Esophagus muscularis mucosa (tissue), 4 donors: ENCODE data around the gene PAQR7. TPM values are rescaled to one million over a fixed set of nuclear protein-coding genes. Genes with fewer than 3 reads are reported as not detected.
"Not testable (repeated sequence)": the region's sequence is repeated elsewhere in the genome, so short reads cannot be mapped to it uniquely, and the experiment has no call there.

Experiments
- DNase-seq: peaks from one replicate; pipeline ENCODE4 v3.0.0-alpha.2; 2017; ENCODE audit errors: extremely low spot score
- H3K27ac ChIP-seq, 4 donors: fragments of 200-600 bp; sonication (generic); replicated peaks in 1 of 4; 1 replicate in 3 of 4; 2 replicates in 1 of 4; pipeline ENCODE4 v1.5.1; 2016 to 2019; ENCODE audit warnings: mild to moderate bottlenecking in 1 of 4
- H3K27me3 ChIP-seq, 4 donors: fragments of 200-600 bp; sonication (generic); one replicate each; pipeline versions ENCODE4 v1.5.1 to v1.6.0; 2016 to 2019
- H3K36me3 ChIP-seq, 4 donors: fragments of 200-600 bp; sonication (generic); one replicate each; pipeline ENCODE4 v1.5.1; 2016 to 2019
- H3K4me1 ChIP-seq, 4 donors: fragments of 200-600 bp; sonication (generic); one replicate each; pipeline ENCODE4 v1.5.1; 2016 to 2019
- H3K4me3 ChIP-seq, 4 donors: fragments of 200-600 bp; sonication (generic); 1 replicate in 2 of 4; 2 replicates in 2 of 4; pipeline ENCODE4 v1.5.1; 2016 to 2019; ENCODE audit warnings: mild to moderate bottlenecking in 4 of 4, moderate library complexity in 1 of 4
- H3K9me3 ChIP-seq, 4 donors: fragments of 200-600 bp; sonication (generic); 1 replicate in 3 of 4; 2 replicates in 1 of 4; pipeline ENCODE4 v1.5.1; 2016 to 2019
- EP300 ChIP-seq: sonication (generic); formaldehyde crosslinking; IDR thresholded peaks from one replicate; pipeline ENCODE4 v1.6.1; 2017; ENCODE audit warnings: antibody characterized with exemption
- POLR2A ChIP-seq: fragments of 450-650 bp; IDR thresholded peaks from one replicate; pipeline ENCODE4 v1.6.1; 2017; ENCODE audit warnings: antibody characterized with exemption, moderate library complexity, mild to moderate bottlenecking, low read depth
- POLR2AphosphoS5 ChIP-seq, 2 donors: sonication (generic); formaldehyde crosslinking; IDR thresholded peaks; one replicate each; pipeline ENCODE4 v1.6.1; 2017; ENCODE audit warnings: antibody characterized with exemption in 2 of 2
- WGBS: methylation state at CpG from one replicate; pipeline ENCODE4 v1.1.5; 2018; 5-methylcytosine and 5-hydroxymethylcytosine counted together
- intact Hi-C: fragments of 100-400 bp; cut with DNase I; formaldehyde crosslinking; loops from one replicate; pipeline ENCODE4 v1.15.1; 2023
- total RNA-seq, 4 donors: library from RNA; depleted of rRNA; stranded (reverse); fragments of >200 nt; gene quantifications; one replicate each; pipeline versions ENCODE4 v1.1.0 to v1.2.1, GENCODE V29; 2016
- TF ChIP-seq, protein P1 (sequence below), 3 experiments: fragments of 200-600 bp in 2 of 3; fragments of 450-650 bp in 1 of 3; sonication (generic) in 2 of 3; IDR thresholded peaks; one replicate each; pipeline ENCODE4 v1.5.1; 2017 to 2019; ENCODE audit warnings: antibody characterized with exemption in 3 of 3, mild to moderate bottlenecking in 2 of 3, moderate library complexity in 1 of 3

PAQR7 gene
- total RNA-seq, 4 donors from 2014 or later, result 4.6 to 9.3 (median 8.0) TPM

DNA sequence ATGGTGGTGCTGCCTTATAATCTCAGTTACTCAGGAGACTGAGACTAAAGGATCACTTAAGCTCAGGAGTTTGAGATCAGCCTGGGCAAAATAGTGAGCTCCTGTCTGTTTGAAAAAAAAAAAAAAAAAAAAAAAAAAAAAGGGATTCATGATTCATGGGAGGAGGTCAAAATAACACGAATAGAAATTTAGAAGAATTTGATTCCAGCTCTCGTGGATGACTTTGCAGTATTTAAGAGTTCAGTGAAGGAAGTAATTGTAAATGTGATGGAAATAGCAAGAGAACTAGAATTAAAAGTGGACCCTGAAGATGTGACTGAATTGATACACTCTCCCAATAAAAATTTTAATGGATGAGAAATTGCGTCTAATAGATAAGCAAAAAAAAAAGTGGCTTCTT is 32.0 kb downstream of the PAQR7 start:
- Histone ChIP-seq H3K36me3 (no peaks in the 10 kb centered on the region), H3K4me1 (peaks cover 0 to 4% (median 0%) of the 10 kb centered on the region in 4 donors), H3K9me3 (no peaks in the 10 kb centered on the region), H3K27me3 (no peaks in the 10 kb centered on the region), H3K27ac (no peak overlapping the region), H3K4me3 (no peak overlapping the region)
- DNase-seq, result no peak
- WGBS, result 91% methylated on average over 3 of the region's 3 CpGs
- TF ChIP-seq POLR2A (no peak), EP300 (no peak), POLR2AphosphoS5 (IDR thresholded peaks at IDR 0.05) (no peak)
- TF ChIP-seq, protein P1, sequence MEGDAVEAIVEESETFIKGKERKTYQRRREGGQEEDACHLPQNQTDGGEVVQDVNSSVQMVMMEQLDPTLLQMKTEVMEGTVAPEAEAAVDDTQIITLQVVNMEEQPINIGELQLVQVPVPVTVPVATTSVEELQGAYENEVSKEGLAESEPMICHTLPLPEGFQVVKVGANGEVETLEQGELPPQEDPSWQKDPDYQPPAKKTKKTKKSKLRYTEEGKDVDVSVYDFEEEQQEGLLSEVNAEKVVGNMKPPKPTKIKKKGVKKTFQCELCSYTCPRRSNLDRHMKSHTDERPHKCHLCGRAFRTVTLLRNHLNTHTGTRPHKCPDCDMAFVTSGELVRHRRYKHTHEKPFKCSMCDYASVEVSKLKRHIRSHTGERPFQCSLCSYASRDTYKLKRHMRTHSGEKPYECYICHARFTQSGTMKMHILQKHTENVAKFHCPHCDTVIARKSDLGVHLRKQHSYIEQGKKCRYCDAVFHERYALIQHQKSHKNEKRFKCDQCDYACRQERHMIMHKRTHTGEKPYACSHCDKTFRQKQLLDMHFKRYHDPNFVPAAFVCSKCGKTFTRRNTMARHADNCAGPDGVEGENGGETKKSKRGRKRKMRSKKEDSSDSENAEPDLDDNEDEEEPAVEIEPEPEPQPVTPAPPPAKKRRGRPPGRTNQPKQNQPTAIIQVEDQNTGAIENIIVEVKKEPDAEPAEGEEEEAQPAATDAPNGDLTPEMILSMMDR (IDR thresholded peaks at IDR 0.05), result no peak
- intact Hi-C loops, result no loop called here

DNA sequence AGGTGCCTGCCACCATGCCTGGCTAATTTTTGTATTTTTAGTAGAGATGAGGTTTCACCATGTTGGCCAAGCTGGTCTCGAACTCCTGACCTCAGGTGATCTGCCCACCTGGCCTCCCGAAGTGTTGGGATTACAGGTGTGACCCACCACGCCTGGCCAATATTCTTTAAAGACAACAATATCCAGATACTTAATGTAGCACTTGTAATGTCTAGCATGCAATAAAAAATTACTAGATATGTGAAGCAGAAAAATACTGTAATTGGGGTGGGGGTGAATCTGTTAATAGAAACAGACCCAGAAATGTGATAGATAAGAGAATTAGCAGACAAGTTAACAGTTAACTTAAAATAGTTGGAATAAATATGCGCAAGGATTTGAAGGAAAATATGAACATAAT is 35.7 kb downstream of the PAQR7 start:
- WGBS, result 95% methylated on average over 4 of the region's 4 CpGs
- H3K9me3 ChIP-seq, H3K27ac ChIP-seq, H3K4me1 ChIP-seq, H3K36me3 ChIP-seq, H3K4me3 ChIP-seq, DNase-seq, intact Hi-C loops, H3K27me3 ChIP-seq: not testable (repeated sequence)

DNA sequence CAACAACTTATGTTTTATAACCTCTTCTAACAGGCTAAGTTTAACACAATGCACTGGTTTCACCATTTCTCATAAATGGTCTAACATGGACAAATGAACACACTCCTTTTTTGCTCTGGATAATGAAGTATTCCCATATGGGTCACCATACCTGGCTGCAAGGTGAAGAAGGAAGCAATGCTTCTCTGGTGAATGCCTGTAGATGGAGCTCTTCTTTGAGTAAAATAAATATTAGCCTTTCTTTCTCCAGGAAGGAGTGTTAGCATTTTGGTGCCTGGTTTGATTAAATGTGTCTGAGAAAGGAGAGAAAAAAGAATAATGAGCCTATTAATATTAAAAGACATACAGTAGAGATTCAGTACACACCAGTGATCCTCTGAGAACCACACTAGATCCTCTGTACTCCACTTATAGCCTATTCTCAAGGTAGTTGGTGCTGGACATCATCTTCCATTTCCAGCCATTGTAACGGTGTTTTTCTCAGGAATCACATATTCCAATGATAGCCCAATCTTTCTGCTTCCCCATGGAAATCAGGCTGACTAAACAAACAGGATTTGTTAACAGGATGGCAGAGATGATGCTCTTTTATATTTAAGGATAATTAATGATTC is 38.1 kb downstream of the PAQR7 start:
- H3K9me3 ChIP-seq, result no peaks in the 10 kb centered on the region
- no peak overlapping the region for H3K27ac ChIP-seq
- 81% methylated on average over 1 of the region's 1 CpG for WGBS
- no peaks in the 10 kb centered on the region for H3K27me3 ChIP-seq
- H3K4me3 ChIP-seq, result no peak overlapping the region
- DNase-seq, result no peak
- peaks cover 0 to 4% (median under 1%) of the 10 kb centered on the region in 4 donors for H3K4me1 ChIP-seq
- peaks cover 14 to 26% (median 19%) of the 10 kb centered on the region in 4 donors for H3K36me3 ChIP-seq
- TF ChIP-seq, protein P1 (IDR thresholded peaks at IDR 0.05), result peak in 2 of 3 experiments; percentile 11
- TF ChIP-seq POLR2AphosphoS5 (IDR thresholded peaks at IDR 0.05), result no peak
- intact Hi-C loops, result no loop called here

DNA sequence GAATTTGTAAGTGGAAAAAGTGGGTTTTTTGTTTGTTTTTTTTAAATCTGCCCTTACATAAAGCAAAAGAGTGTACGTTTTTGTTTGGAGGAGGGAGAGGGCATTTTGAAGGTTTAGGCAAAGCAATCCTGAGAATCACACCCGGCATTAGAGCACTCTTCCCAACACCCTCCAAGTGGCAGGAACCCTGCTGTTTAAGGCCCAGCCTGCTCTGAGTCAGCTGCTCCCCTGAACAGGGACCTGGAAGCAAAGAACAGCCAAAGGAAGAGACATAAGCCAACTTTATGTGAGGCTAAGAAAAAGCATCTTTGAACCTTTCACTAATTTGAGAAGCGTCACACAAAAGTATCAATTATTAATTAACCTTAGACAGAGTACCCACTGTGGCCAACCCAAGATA is 38.8 kb downstream of the PAQR7 start:
- DNase-seq, result no peak
- H3K9me3 ChIP-seq, result no peaks in the 10 kb centered on the region
- no peaks in the 10 kb centered on the region for H3K27me3 ChIP-seq
- H3K27ac ChIP-seq, result no peak overlapping the region
- TF ChIP-seq, protein P1 (IDR thresholded peaks at IDR 0.05), result no peak
- TF ChIP-seq POLR2AphosphoS5 (IDR thresholded peaks at IDR 0.05) (no peak), EP300 (no peak), POLR2A (no peak)
- no peak overlapping the region for H3K4me3 ChIP-seq
- WGBS, result 67% methylated on average over 3 of the region's 3 CpGs
- peaks cover 0 to 4% (median 0%) of the 10 kb centered on the region in 4 donors for H3K4me1 ChIP-seq
- intact Hi-C loops, result no loop called here
- H3K36me3 ChIP-seq, result peaks cover 21 to 33% (median 26%) of the 10 kb centered on the region in 4 donors

DNA sequence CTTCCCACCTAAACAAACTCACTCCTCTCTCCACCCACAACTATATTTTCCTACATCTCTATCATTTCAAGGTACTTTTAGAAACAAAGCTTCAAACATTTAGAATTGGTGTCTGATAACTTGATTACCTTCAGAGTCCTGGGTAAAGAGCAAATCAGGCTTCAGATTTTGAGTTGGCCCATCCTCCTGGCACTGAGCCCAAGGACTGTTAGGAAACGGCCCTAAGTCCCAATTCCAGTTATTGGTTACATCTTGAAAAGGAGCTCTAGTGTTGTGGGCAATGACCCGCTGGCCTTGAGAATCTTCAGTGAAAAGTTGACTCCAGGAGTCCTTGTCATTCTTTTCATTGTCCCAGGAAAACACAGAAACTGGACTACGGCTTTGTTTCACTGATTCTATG is 40.6 kb downstream of the PAQR7 start:
- Histone ChIP-seq H3K27me3 (no peaks in the 10 kb centered on the region), H3K9me3 (no peaks in the 10 kb centered on the region), H3K4me3 (no peak overlapping the region), H3K27ac (no peak overlapping the region), H3K4me1 (peaks cover 0 to 4% (median 0%) of the 10 kb centered on the region in 4 donors), H3K36me3 (peaks cover 39 to 51% (median 44%) of the 10 kb centered on the region in 4 donors)
- 72% methylated on average over 3 of the region's 3 CpGs for WGBS
- no peak for DNase-seq
- intact Hi-C loops, result no loop called here
- TF ChIP-seq POLR2A, result no peak
- TF ChIP-seq POLR2AphosphoS5 (IDR thresholded peaks at IDR 0.05), result no peak
- no peak for TF ChIP-seq EP300
- TF ChIP-seq, protein P1 (IDR thresholded peaks at IDR 0.05), result no peak
